Measurements from ENCODE around the gene LORICRIN.
A peak's percentile ranks its signal among the peaks of the same experiment; 100 is the strongest.

LORICRIN gene

GRCh38 chr1:153261281-153262069 is 2.0 kb downstream of the LORICRIN start:
- TF ChIP-seq, protein P1, sequence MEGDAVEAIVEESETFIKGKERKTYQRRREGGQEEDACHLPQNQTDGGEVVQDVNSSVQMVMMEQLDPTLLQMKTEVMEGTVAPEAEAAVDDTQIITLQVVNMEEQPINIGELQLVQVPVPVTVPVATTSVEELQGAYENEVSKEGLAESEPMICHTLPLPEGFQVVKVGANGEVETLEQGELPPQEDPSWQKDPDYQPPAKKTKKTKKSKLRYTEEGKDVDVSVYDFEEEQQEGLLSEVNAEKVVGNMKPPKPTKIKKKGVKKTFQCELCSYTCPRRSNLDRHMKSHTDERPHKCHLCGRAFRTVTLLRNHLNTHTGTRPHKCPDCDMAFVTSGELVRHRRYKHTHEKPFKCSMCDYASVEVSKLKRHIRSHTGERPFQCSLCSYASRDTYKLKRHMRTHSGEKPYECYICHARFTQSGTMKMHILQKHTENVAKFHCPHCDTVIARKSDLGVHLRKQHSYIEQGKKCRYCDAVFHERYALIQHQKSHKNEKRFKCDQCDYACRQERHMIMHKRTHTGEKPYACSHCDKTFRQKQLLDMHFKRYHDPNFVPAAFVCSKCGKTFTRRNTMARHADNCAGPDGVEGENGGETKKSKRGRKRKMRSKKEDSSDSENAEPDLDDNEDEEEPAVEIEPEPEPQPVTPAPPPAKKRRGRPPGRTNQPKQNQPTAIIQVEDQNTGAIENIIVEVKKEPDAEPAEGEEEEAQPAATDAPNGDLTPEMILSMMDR (IDR thresholded peaks at IDR 0.05; ENCODE audit: low read depth, low read length): no peak
- peak overlapping the region; percentile 40 for H3K4me3 ChIP-seq (ENCODE audit: low read depth, low read length)

DNA sequence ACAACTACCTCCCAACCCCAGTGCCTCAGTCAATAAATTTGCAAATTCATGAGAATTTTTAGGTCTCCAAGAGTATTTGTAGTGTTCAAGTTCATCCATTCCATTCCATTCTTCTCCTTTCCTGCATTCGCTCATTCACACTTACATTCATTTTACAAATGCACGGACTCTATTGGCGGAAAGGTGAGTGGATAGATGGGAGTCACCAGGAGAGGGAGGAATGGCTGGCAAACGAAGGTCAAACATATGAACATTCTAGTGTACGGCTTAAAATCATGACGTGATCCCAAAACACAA is 2.5 kb downstream of the LORICRIN start:
- TF ChIP-seq, protein P1 (IDR thresholded peaks at IDR 0.05; ENCODE audit: low read depth, low read length): no peak
- no peak overlapping the region for H3K4me3 ChIP-seq (ENCODE audit: low read depth, low read length)

DNA sequence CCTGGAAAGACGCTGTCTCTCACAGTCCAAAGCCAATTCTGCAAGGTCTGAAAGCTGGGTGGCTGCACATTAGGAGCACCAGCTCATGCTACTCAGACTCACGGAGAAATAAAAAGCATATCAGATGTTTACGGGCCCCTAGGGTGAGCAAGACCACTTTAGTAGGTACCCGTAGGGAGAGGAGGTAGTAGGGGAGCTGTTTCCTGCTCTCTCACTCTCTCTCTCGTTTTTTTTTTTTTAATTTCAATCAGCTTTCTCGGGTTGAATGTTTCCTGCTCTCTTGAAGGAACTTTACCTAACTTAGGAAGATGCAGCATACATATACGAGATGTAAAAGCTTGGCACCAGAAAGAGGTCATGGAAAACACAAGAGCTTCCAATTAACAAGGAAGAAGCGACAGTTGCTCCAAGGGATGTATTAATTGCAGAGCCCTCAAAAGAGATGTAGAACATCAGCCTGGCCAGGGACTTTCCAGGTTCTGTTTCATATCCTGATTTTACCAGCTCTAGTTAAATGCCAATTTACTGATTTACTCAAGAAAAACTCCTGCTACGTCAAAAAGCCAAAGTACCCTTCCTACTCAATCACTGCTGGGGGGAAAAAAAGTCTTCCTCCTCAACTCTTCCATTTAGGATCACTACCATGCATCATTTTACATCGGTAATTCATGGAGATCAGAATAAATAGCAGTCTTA is 3.1 kb downstream of the LORICRIN start:
- H3K4me3 ChIP-seq (ENCODE audit: low read depth, low read length): no peak overlapping the region
- TF ChIP-seq, protein P1 (IDR thresholded peaks at IDR 0.05; ENCODE audit: low read depth, low read length): no peak

- TF ChIP-seq, protein P1 (IDR thresholded peaks at IDR 0.05; ENCODE audit: low read depth, low read length): no peak
- H3K4me3 ChIP-seq (ENCODE audit: low read depth, low read length): no peak overlapping the region
These were observed 6.0 kb downstream of the LORICRIN start for GRCh38 chr1:153265457-153265856.

GRCh38 chr1:153271711-153272110 is 12.2 kb downstream of the LORICRIN start:
- no peak overlapping the region for H3K4me3 ChIP-seq (ENCODE audit: low read depth, low read length)
- TF ChIP-seq, protein P1 (IDR thresholded peaks at IDR 0.05; ENCODE audit: low read depth, low read length): no peak

- TF ChIP-seq, protein P1 (IDR thresholded peaks at IDR 0.05; ENCODE audit: low read depth, low read length): no peak
- H3K4me3 ChIP-seq (ENCODE audit: low read depth, low read length): no peak overlapping the region
These were observed 12.7 kb downstream of the LORICRIN start for GRCh38 chr1:153272186-153272585.

DNA sequence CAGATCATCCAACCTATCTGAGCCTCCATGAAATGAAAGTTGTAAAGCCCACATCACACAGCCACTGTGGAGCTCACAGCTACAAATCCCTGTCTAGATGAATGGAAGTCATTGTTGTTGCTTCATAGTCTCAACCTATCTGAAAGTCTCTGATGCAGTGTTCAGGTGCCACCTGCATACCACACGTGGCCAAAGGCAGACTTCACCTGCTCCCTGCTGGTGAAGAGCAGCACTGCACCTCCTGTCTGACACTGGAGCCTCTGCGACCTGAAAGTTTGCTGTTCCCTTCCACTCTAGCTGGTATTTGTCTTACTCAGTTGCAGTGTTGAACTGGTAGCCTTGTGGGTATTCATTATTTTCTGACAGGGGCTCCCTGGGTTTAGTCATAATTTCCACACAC is 18.4 kb downstream of the LORICRIN start:
- no peak overlapping the region for H3K4me3 ChIP-seq (ENCODE audit: low read depth, low read length)
- TF ChIP-seq, protein P1 (IDR thresholded peaks at IDR 0.05; ENCODE audit: low read depth, low read length): peak; percentile 31; the same call in 1 of the 2 replicates
